Measurements from ENCODE around the gene WASHC4. TPM values are rescaled to one million over a fixed set of nuclear protein-coding genes. Genes with fewer than 3 reads are reported as not detected.

The WASHC4 gene
- total and polyA plus RNA-seq, 2 donors (not counting 3 experiments of a cell fraction or from before 2014, with no cell fraction given): 30.4 to 123 TPM

DNA sequence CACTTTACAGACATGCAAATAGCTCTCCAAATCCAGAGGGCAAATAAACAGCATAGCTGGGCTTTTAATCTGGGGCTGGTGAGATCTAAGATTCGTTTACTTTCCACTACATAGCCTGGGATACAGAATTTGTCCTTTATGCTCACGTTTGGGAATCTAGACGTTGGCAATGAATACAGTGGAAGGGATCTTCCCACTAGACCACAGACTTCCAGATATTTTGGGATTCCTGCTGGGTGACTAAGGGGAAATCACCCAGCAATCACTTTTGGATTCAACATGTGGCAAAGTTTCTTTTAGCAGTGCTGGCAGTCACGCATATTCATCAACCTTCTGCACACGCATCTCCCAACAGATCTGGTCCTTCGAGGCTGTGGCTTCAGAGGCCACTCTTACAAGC, 104.9 kb downstream of the WASHC4 start:
- Histone ChIP-seq H3K79me2 (ENCODE audit: control insufficient read depth, insufficient read depth, low read length) (no peaks in the 10 kb centered on the region), H3K9ac (replicated peaks; ENCODE audit: extremely low read depth, insufficient read depth, low read length) (no peak overlapping the region), H3K4me3 (replicated peaks in 1 of 3; ENCODE audit: insufficient read depth in 1 of 3, low read depth in 1 of 3, low read length in 3 of 3) (no peak overlapping the region), H3K4me2 (ENCODE audit: insufficient read depth, low read length) (no peak overlapping the region), H3K27ac (ENCODE audit: insufficient read depth, low read depth, low read length) (no peak overlapping the region), H3K36me3 (ENCODE audit: control insufficient read depth in 2 of 2, extremely low read depth in 1 of 2, insufficient read depth in 2 of 2, low read length in 2 of 2) (peaks cover 0 to 7% of the 10 kb centered on the region in 2 experiments), H4K20me1 (replicated peaks; ENCODE audit: control insufficient read depth, extremely low read depth, insufficient read depth, low read length) (no peaks in the 10 kb centered on the region), H3K4me1 (ENCODE audit: control insufficient read depth, extremely low read depth, insufficient read depth, low read length) (peaks cover 13% of the 10 kb centered on the region), H3K9me1 (replicated peaks; ENCODE audit: control insufficient read depth, extremely low read depth, insufficient read depth, low read length) (no peaks in the 10 kb centered on the region), H3K27me3 (ENCODE audit: control insufficient read depth in 2 of 2, insufficient read depth in 2 of 2, low read length in 2 of 2) (no peaks in the 10 kb centered on the region), H2AFZ (ENCODE audit: low read depth, low read length) (no peak overlapping the region), H3K9me3 (replicated peaks; ENCODE audit: control insufficient read depth, insufficient read depth, low read length) (no peaks in the 10 kb centered on the region)
- DNase-seq (ENCODE audit: low read depth, low spot score) (no peak), FAIRE-seq (no peak)
- ChIA-PET CTCF (no interaction called here), POLR2A (no interaction called here)
- dilution Hi-C loops (cut with MboI; ENCODE audit: extremely low pct_ligation_motif_present, low sequenced_read_pairs) (no loop called here), intact Hi-C loops (cut with micrococcal nuclease) (no loop called here)
- no TSS peak for BruUV-seq (replicated peaks)
- no peak for TF ChIP-seq JUN (IDR thresholded peaks at IDR 0.05; ENCODE audit: borderline replicate concordance, insufficient read depth, insufficient read length, low read depth)
- no peak for TF ChIP-seq GATA2 (IDR thresholded peaks at IDR 0.05; ENCODE audit: insufficient read depth, insufficient read length, low read depth, low read length)
- no peak for TF ChIP-seq MYC (IDR thresholded peaks at IDR 0.05; ENCODE audit: low read depth, low read length)
- no peak for TF ChIP-seq POLR2AphosphoS5 (IDR thresholded peaks at IDR 0.05; ENCODE audit: insufficient read depth, low read depth, low read length)
- TF ChIP-seq MAX (IDR thresholded peaks at IDR 0.05; ENCODE audit: insufficient read depth, insufficient read length): no peak
- no peak for TF ChIP-seq FOS (IDR thresholded peaks at IDR 0.05; ENCODE audit: borderline replicate concordance, insufficient read depth, low read length)

GRCh38 chr12:105214148-105214547, 106.6 kb downstream of the WASHC4 start:
- dilution Hi-C loops (cut with MboI; ENCODE audit: extremely low pct_ligation_motif_present, low sequenced_read_pairs): no loop called here

More at GRCh38 chr12:105214148-105214547, 106.6 kb downstream of the WASHC4 start:
- TF ChIP-seq FOS (IDR thresholded peaks at IDR 0.05; ENCODE audit: borderline replicate concordance, insufficient read depth, low read length) (no peak), POLR2AphosphoS5 (IDR thresholded peaks at IDR 0.05; ENCODE audit: insufficient read depth, low read depth, low read length) (no peak), CTCF (IDR thresholded peaks at IDR 0.05; ENCODE audit: extremely low read depth in 1 of 2, insufficient read depth in 1 of 2, low read depth in 1 of 2, low read length in 2 of 2) (no peak), MAX (IDR thresholded peaks at IDR 0.05; ENCODE audit: insufficient read depth, insufficient read length) (no peak), EZH2 (IDR thresholded peaks at IDR 0.05; ENCODE audit: borderline replicate concordance, low read depth, low read length, severe bottlenecking) (no peak), POLR2A (IDR thresholded peaks at IDR 0.05; ENCODE audit: low read depth, low read length) (no peak), MYC (IDR thresholded peaks at IDR 0.05; ENCODE audit: low read depth, low read length) (no peak), JUN (IDR thresholded peaks at IDR 0.05; ENCODE audit: borderline replicate concordance, insufficient read depth, insufficient read length, low read depth) (no peak), GATA2 (IDR thresholded peaks at IDR 0.05; ENCODE audit: insufficient read depth, insufficient read length, low read depth, low read length) (no peak)
- DNase-seq (ENCODE audit: low read depth, low spot score) (no peak), FAIRE-seq (no peak)
- Histone ChIP-seq H3K36me3 (ENCODE audit: control insufficient read depth in 2 of 2, extremely low read depth in 1 of 2, insufficient read depth in 2 of 2, low read length in 2 of 2) (peaks cover 0 to 8% of the 10 kb centered on the region in 2 experiments), H3K4me3 (replicated peaks in 1 of 3; ENCODE audit: insufficient read depth in 1 of 3, low read depth in 1 of 3, low read length in 3 of 3) (no peak overlapping the region), H3K4me1 (ENCODE audit: control insufficient read depth, extremely low read depth, insufficient read depth, low read length) (peaks cover 13% of the 10 kb centered on the region), H3K27ac (ENCODE audit: insufficient read depth, low read depth, low read length) (peak overlapping the region; percentile 62), H3K9ac (replicated peaks; ENCODE audit: extremely low read depth, insufficient read depth, low read length) (peak overlapping the region; percentile 33), H4K20me1 (replicated peaks; ENCODE audit: control insufficient read depth, extremely low read depth, insufficient read depth, low read length) (no peaks in the 10 kb centered on the region), H3K9me1 (replicated peaks; ENCODE audit: control insufficient read depth, extremely low read depth, insufficient read depth, low read length) (no peaks in the 10 kb centered on the region), H3K9me3 (replicated peaks; ENCODE audit: control insufficient read depth, insufficient read depth, low read length) (no peaks in the 10 kb centered on the region), H3K27me3 (ENCODE audit: control insufficient read depth in 2 of 2, insufficient read depth in 2 of 2, low read length in 2 of 2) (no peaks in the 10 kb centered on the region), H2AFZ (ENCODE audit: low read depth, low read length) (no peak overlapping the region), H3K4me2 (ENCODE audit: insufficient read depth, low read length) (peak overlapping the region; percentile 21), H3K79me2 (ENCODE audit: control insufficient read depth, insufficient read depth, low read length) (no peaks in the 10 kb centered on the region)
- ChIA-PET POLR2A (interaction anchor here (1.0 kb wide), 1 partner anchor 164 kb away, joined by 3 read pairs; no protein-coding TSS in a partner anchor), CTCF (interaction anchor here (0.6 to 3.3 kb wide), 9 partner anchors 12 to 1005 kb away, joined by 3 to 20 read pairs (median 4); partner anchors contain the start of genes APPL2 and C12orf75)
- intact Hi-C loops (cut with micrococcal nuclease): no loop called here
- BruUV-seq (replicated peaks): no TSS peak
